Measurements from ENCODE around the gene NEDD9. TPM values are rescaled to one million over a fixed set of nuclear protein-coding genes. Genes with fewer than 3 reads are reported as not detected.

The NEDD9 gene
- total RNA-seq, 1 experiment from 2014 or later = 0.17 TPM

DNA sequence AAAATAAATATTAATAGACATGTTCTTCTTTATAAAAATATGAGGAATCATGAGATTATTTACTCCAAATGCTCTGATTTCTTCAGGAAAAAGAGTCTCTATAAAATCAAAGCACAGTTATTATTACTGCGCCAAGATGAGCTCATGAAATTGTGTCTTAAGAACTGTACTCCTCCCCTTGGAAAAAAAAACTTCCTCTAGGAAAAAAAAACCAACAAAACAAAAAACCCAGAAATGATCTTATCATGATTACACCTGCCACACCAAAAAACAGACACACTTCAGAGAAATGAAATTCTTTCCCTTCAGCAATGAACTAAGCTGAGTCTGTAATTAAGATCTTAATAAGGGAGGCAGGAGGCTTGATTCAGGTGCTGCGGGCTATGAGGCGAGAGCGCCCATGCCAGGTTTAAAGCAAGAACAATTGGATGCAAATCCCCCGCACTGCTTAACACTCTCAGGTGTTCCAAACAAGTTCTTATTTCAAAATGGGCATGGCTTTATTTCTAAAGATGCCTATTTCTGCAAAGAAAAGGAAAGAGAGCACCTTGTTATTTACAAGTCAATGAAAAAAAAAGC, 9.1 kb downstream of the NEDD9 start:
- ChIA-PET POLR2A (no interaction called here), RAD21 (ENCODE audit: low non-redundant PET in 1 of 2, low total read pairs in 2 of 2, uncharacterized antibody in 2 of 2, unreplicated experiment in 2 of 2) (no interaction called here), CTCF (no interaction called here)
- intact Hi-C loops (cut with micrococcal nuclease) = no loop called here
- H3K4me3 ChIP-seq (replicated peaks in 1 of 2; ENCODE audit: low read depth in 1 of 2, low read length in 2 of 2) = no peak overlapping the region
- H3K36me3 ChIP-seq (ENCODE audit: control insufficient read depth in 1 of 2, insufficient read depth in 2 of 2, low read length in 2 of 2) = no peaks in the 10 kb centered on the region
- H3K27me3 ChIP-seq (ENCODE audit: insufficient read depth, low read length) = no peaks in the 10 kb centered on the region
- H3K9me3 ChIP-seq (ENCODE audit: control insufficient read depth in 1 of 2, insufficient read depth in 1 of 2, low read depth in 1 of 2, low read length in 2 of 2) = no peaks in the 10 kb centered on the region
- no peaks in the 10 kb centered on the region for H3K4me1 ChIP-seq (ENCODE audit: control insufficient read depth in 1 of 2, insufficient read depth in 2 of 2, low read length in 2 of 2)
- no peak overlapping the region for H3K27ac ChIP-seq (ENCODE audit: low read depth, low read length)
- no peak for ATAC-seq
- no peaks in the 10 kb centered on the region for H3K9me2 ChIP-seq (ENCODE audit: insufficient read depth)
- H4K20me1 ChIP-seq (ENCODE audit: insufficient read depth) = no peaks in the 10 kb centered on the region
- BruUV-seq (replicated peaks) = no TSS peak
- DNase-seq (ENCODE audit: low read depth, low spot score) = no peak
- H2AFZ ChIP-seq (ENCODE audit: low read depth, low read length, poor library complexity, severe bottlenecking) = no peak overlapping the region
- TF ChIP-seq, protein P1, sequence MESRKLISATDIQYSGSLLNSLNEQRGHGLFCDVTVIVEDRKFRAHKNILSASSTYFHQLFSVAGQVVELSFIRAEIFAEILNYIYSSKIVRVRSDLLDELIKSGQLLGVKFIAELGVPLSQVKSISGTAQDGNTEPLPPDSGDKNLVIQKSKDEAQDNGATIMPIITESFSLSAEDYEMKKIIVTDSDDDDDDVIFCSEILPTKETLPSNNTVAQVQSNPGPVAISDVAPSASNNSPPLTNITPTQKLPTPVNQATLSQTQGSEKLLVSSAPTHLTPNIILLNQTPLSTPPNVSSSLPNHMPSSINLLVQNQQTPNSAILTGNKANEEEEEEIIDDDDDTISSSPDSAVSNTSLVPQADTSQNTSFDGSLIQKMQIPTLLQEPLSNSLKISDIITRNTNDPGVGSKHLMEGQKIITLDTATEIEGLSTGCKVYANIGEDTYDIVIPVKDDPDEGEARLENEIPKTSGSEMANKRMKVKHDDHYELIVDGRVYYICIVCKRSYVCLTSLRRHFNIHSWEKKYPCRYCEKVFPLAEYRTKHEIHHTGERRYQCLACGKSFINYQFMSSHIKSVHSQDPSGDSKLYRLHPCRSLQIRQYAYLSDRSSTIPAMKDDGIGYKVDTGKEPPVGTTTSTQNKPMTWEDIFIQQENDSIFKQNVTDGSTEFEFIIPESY (IDR thresholded peaks at IDR 0.05; ENCODE audit: extremely low read depth, insufficient replicate concordance, low read length) = no peak
- no peak for TF ChIP-seq ZNF274 (IDR thresholded peaks at IDR 0.05; ENCODE audit: low read depth, low read length)
- TF ChIP-seq, protein P2, sequence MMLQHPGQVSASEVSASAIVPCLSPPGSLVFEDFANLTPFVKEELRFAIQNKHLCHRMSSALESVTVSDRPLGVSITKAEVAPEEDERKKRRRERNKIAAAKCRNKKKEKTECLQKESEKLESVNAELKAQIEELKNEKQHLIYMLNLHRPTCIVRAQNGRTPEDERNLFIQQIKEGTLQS (IDR thresholded peaks at IDR 0.05) = no peak
- TF ChIP-seq SRF (IDR thresholded peaks at IDR 0.05; ENCODE audit: low read depth) = no peak
- TF ChIP-seq, protein P3, sequence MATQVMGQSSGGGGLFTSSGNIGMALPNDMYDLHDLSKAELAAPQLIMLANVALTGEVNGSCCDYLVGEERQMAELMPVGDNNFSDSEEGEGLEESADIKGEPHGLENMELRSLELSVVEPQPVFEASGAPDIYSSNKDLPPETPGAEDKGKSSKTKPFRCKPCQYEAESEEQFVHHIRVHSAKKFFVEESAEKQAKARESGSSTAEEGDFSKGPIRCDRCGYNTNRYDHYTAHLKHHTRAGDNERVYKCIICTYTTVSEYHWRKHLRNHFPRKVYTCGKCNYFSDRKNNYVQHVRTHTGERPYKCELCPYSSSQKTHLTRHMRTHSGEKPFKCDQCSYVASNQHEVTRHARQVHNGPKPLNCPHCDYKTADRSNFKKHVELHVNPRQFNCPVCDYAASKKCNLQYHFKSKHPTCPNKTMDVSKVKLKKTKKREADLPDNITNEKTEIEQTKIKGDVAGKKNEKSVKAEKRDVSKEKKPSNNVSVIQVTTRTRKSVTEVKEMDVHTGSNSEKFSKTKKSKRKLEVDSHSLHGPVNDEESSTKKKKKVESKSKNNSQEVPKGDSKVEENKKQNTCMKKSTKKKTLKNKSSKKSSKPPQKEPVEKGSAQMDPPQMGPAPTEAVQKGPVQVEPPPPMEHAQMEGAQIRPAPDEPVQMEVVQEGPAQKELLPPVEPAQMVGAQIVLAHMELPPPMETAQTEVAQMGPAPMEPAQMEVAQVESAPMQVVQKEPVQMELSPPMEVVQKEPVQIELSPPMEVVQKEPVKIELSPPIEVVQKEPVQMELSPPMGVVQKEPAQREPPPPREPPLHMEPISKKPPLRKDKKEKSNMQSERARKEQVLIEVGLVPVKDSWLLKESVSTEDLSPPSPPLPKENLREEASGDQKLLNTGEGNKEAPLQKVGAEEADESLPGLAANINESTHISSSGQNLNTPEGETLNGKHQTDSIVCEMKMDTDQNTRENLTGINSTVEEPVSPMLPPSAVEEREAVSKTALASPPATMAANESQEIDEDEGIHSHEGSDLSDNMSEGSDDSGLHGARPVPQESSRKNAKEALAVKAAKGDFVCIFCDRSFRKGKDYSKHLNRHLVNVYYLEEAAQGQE (IDR thresholded peaks at IDR 0.05; ENCODE audit: low read depth) = no peak
- TF ChIP-seq ELF1 (IDR thresholded peaks at IDR 0.05; ENCODE audit: borderline replicate concordance, low read depth) = no peak
- TF ChIP-seq POLR2A (IDR thresholded peaks at IDR 0.05; ENCODE audit: borderline replicate concordance, extremely low read depth, insufficient read depth, insufficient read length) = no peak
- no peak for TF ChIP-seq YY1 (IDR thresholded peaks at IDR 0.05; ENCODE audit: extremely low read depth, insufficient replicate concordance, low read depth, low read length)
- no peaks in the 10 kb centered on the region for H3K79me2 ChIP-seq (ENCODE audit: insufficient read depth, low read length)
- H3K9ac ChIP-seq (ENCODE audit: low read length) = no peak overlapping the region
- H3K4me2 ChIP-seq (ENCODE audit: low read length) = no peak overlapping the region

Measured in HCT116 (cell line).